HG03159 (cell line): ENCODE data around the gene TMEM187.

Experiments
- ATAC-seq: cut with Tn5 transposase; IDR thresholded peaks from one replicate; pipeline ENCODE4 v1.9.1; 2021; ENCODE audit warnings: mild to moderate bottlenecking, moderate library complexity; ENCODE audit not compliant: unreplicated experiment

The TMEM187 gene

GRCh38 chrX:153972368-153973126 is at the start of gene TMEM187:
Gene TMEM187, plus strand, starts transcription at chrX:153972754. Its CDS starts 9,309 bp downstream, at chrX:153982063.
- peak; percentile 46 for ATAC-seq

GRCh38 chrX:153922932-153923857 is 49.4 kb upstream of the TMEM187 start:
- ATAC-seq, result no peak

GRCh38 chrX:153924149-153924861 is 48.2 kb upstream of the TMEM187 start:
- no peak for ATAC-seq

- no peak for ATAC-seq
Observed at GRCh38 chrX:153925387-153925738, 47.2 kb upstream of the TMEM187 start.

- no peak for ATAC-seq
Observed at GRCh38 chrX:153925739-153926551, 46.6 kb upstream of the TMEM187 start, which contains the start of gene ARHGAP4. Gene ARHGAP4, minus strand, starts transcription at chrX:153926264. Its CDS starts 62 bp downstream, at chrX:153926202.

GRCh38 chrX:153926552-153926857 is 46.0 kb upstream of the TMEM187 start:
- ATAC-seq, result peak; percentile 0

- peak; percentile 45 for ATAC-seq
Observed at GRCh38 chrX:153926858-153927671, 45.5 kb upstream of the TMEM187 start.

GRCh38 chrX:153927672-153927921 is 45.0 kb upstream of the TMEM187 start:
- ATAC-seq, result no peak

GRCh38 chrX:153927922-153928760 is 44.4 kb upstream of the TMEM187 start:
- peak; percentile 69 for ATAC-seq

GRCh38 chrX:153928846-153929245 is 43.7 kb upstream of the TMEM187 start:
- ATAC-seq, result no peak

- no peak for ATAC-seq
Observed at GRCh38 chrX:153929576-153929975, 43.0 kb upstream of the TMEM187 start.

GRCh38 chrX:153930011-153930910 is 42.3 kb upstream of the TMEM187 start:
- no peak for ATAC-seq

GRCh38 chrX:153931151-153931550 is 41.4 kb upstream of the TMEM187 start:
- no peak for ATAC-seq

- ATAC-seq, result no peak
Observed at GRCh38 chrX:153931748-153932147, 40.8 kb upstream of the TMEM187 start.

GRCh38 chrX:153932220-153932915 is 40.2 kb upstream of the TMEM187 start:
- ATAC-seq, result no peak

- no peak for ATAC-seq
Observed at GRCh38 chrX:153933748-153934147, 38.8 kb upstream of the TMEM187 start.

GRCh38 chrX:153934148-153934761 is 38.3 kb upstream of the TMEM187 start:
- peak; percentile 11 for ATAC-seq
